Amygdala (tissue), 56 donors: ENCODE results near the gene PLCL1.
A peak's percentile ranks its signal among the peaks of the same experiment; 100 is the strongest.
"Not testable (repeated sequence)": the region's sequence is repeated elsewhere in the genome, so short reads cannot be mapped to it uniquely, and the experiment has no call there.

Experiments
- DNase-seq, 56 donors: peaks; one replicate each; lab custom pipeline; 2025; lab: John Stamatoyannopoulos, UW

The PLCL1 gene

GRCh38 chr2:197805715-197806633 lies 1.6 kb downstream of the PLCL1 start:
- peak in 4 of 56 donors; percentile 6 to 33 (median 25) for DNase-seq

- DNase-seq, result no peak
Measured at GRCh38 chr2:197809064-197809463, 4.7 kb downstream of the PLCL1 start.

- DNase-seq, result no peak
Measured at GRCh38 chr2:197810016-197810415, 5.6 kb downstream of the PLCL1 start.

- no peak for DNase-seq
Measured at GRCh38 chr2:197810491-197810890, 6.1 kb downstream of the PLCL1 start.

- no peak for DNase-seq
Measured at GRCh38 chr2:197813093-197813787, 8.8 kb downstream of the PLCL1 start.

- no peak for DNase-seq
Measured at GRCh38 chr2:197814526-197814925, 10.1 kb downstream of the PLCL1 start.

GRCh38 chr2:197821550-197822289 lies 17.3 kb downstream of the PLCL1 start:
- no peak for DNase-seq

GRCh38 chr2:197822333-197822732 lies 17.9 kb downstream of the PLCL1 start:
- no peak for DNase-seq

- no peak for DNase-seq
Measured at GRCh38 chr2:197827618-197828017, 23.2 kb downstream of the PLCL1 start.

GRCh38 chr2:197828464-197829135 lies 24.2 kb downstream of the PLCL1 start:
- no peak for DNase-seq

- not testable (repeated sequence) for DNase-seq
Measured at GRCh38 chr2:197834771-197835170, 30.4 kb downstream of the PLCL1 start.

GRCh38 chr2:197835293-197835692 lies 30.9 kb downstream of the PLCL1 start:
- no peak for DNase-seq

- no peak for DNase-seq
Measured at GRCh38 chr2:197838036-197838435, 33.6 kb downstream of the PLCL1 start.

GRCh38 chr2:197838579-197838978 lies 34.2 kb downstream of the PLCL1 start:
- DNase-seq, result no peak

- no peak for DNase-seq
Measured at GRCh38 chr2:197839327-197839726, 34.9 kb downstream of the PLCL1 start.

GRCh38 chr2:197839856-197840255 lies 35.5 kb downstream of the PLCL1 start:
- DNase-seq, result no peak

- no peak for DNase-seq
Measured at GRCh38 chr2:197846128-197846527, 41.7 kb downstream of the PLCL1 start.

GRCh38 chr2:197846777-197847176 lies 42.4 kb downstream of the PLCL1 start:
- no peak for DNase-seq

GRCh38 chr2:197847651-197848401 lies 43.4 kb downstream of the PLCL1 start:
- no peak for DNase-seq

GRCh38 chr2:197848602-197849001 lies 44.2 kb downstream of the PLCL1 start:
- DNase-seq, result no peak
